Measurements from ENCODE around the gene GNAZ.

DNA sequence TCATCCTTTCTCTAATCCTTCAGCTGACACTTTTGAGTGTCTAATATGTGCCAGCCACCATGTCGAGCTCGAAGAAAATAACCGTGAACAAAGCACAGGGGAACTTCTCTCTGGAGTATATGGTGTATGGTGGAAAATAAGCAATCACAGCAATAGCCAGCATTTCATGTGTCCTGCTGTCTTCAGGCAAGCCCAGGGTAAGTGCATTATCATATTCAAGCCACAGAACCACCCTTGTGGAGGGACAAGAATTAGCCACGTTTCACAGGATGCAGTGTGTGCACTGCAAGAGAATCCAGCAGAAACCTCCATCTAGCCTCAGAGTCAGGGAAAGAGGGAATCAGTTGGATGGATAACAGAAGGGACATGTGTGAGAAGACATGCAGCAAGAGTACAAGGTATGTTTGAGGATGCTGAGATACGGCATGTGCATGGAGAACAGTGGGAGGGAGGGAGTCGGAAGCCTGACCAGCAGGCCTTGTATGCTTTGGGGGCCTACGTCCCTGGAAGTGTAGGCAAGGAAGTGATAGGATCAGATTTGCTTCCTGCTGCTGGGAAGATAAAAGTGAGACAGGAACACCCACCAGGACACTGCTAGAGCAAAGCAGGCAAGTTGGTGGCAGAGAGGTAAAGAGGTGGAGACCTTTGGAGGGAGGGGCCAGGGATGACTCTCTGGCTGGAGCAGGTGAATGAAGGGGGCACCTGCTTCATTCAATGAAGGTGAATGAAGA is 14.7 kb upstream of the GNAZ start:
- TF ChIP-seq EZH2 (IDR thresholded peaks at IDR 0.05; ENCODE audit: insufficient read depth, poor library complexity, severe bottlenecking) (no peak), EZH2phosphoT487 (IDR thresholded peaks at IDR 0.05; ENCODE audit: insufficient read depth, low read depth) (no peak)
